ENCODE measurements around the gene KRT84.

Gene KRT84

DNA sequence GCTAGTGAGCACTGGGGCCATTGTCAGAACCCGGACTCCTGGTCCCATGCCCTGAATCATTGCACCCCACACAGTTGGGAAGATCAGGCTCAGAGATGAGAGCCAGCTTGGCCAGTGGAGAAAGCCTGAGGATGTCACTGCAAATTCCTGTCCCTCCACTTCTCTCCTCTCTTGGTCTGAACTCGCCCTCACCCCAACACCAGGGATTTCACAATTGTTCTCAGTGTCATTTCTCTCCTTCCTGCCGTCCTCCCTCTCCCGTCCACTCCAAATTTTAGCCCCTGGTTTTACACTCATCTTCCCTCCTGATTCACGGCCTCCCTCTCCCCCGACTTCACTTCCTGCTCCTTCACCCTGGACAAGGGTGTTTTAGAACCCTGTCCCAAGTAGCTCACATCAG is 37.6 kb upstream of the KRT84 start:
- DNase-seq (ENCODE audit: extremely low read depth, insufficient read length): no peak
- peaks cover 5% of the 10 kb centered on the region; the same call in 1 of the 2 replicates for H3K27me3 ChIP-seq (replicated peaks; ENCODE audit: control insufficient read depth, insufficient read depth, low read length)
- TF ChIP-seq, protein P1, sequence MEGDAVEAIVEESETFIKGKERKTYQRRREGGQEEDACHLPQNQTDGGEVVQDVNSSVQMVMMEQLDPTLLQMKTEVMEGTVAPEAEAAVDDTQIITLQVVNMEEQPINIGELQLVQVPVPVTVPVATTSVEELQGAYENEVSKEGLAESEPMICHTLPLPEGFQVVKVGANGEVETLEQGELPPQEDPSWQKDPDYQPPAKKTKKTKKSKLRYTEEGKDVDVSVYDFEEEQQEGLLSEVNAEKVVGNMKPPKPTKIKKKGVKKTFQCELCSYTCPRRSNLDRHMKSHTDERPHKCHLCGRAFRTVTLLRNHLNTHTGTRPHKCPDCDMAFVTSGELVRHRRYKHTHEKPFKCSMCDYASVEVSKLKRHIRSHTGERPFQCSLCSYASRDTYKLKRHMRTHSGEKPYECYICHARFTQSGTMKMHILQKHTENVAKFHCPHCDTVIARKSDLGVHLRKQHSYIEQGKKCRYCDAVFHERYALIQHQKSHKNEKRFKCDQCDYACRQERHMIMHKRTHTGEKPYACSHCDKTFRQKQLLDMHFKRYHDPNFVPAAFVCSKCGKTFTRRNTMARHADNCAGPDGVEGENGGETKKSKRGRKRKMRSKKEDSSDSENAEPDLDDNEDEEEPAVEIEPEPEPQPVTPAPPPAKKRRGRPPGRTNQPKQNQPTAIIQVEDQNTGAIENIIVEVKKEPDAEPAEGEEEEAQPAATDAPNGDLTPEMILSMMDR (IDR thresholded peaks at IDR 0.05; ENCODE audit: insufficient read depth, low read length, poor library complexity, severe bottlenecking): no peak
- H3K36me3 ChIP-seq (ENCODE audit: control insufficient read depth, insufficient read depth, low read length): no peaks in the 10 kb centered on the region
- no peak overlapping the region for H3K4me3 ChIP-seq (replicated peaks; ENCODE audit: low read depth, low read length)

GRCh38 chr12:52419656-52420055 is 34.2 kb upstream of the KRT84 start:
- H3K27me3 ChIP-seq (replicated peaks; ENCODE audit: control insufficient read depth, insufficient read depth, low read length): peaks cover 4% of the 10 kb centered on the region
- TF ChIP-seq, protein P1 (IDR thresholded peaks at IDR 0.05; ENCODE audit: insufficient read depth, low read length, poor library complexity, severe bottlenecking): no peak
- no peak for DNase-seq (ENCODE audit: extremely low read depth, insufficient read length)
- H3K36me3 ChIP-seq (ENCODE audit: control insufficient read depth, insufficient read depth, low read length): no peaks in the 10 kb centered on the region
- no peak overlapping the region for H3K4me3 ChIP-seq (replicated peaks; ENCODE audit: low read depth, low read length)

- TF ChIP-seq, protein P1 (IDR thresholded peaks at IDR 0.05; ENCODE audit: insufficient read depth, low read length, poor library complexity, severe bottlenecking): no peak
- no peak for DNase-seq (ENCODE audit: extremely low read depth, insufficient read length)
- Histone ChIP-seq H3K4me3 (replicated peaks; ENCODE audit: low read depth, low read length) (no peak overlapping the region), H3K27me3 (replicated peaks; ENCODE audit: control insufficient read depth, insufficient read depth, low read length) (peaks cover 3% of the 10 kb centered on the region), H3K36me3 (ENCODE audit: control insufficient read depth, insufficient read depth, low read length) (no peaks in the 10 kb centered on the region)
Observed at GRCh38 chr12:52418576-52419110, 33.2 kb upstream of the KRT84 start.

DNA sequence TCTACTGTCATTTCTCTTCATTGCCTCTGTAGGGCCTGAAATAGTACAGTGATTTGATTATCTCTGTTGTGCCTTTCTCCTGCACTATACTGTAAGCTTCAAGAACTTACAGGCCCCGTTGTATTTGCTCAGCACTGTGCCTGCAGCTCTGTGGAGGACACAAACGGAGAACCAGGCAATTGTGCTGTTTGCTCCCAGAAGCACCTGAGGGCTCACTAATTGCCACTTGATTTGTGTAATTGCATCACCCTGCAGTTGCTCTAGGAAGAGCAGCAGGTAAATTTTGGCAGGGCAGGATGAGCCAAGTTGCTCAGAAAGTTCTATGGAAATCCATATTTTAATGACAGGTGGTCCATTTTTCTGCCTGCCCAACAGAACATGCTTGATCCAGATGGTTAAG is 32.3 kb upstream of the KRT84 start:
- TF ChIP-seq, protein P1 (IDR thresholded peaks at IDR 0.05; ENCODE audit: insufficient read depth, low read length, poor library complexity, severe bottlenecking): no peak
- H3K27me3 ChIP-seq (replicated peaks; ENCODE audit: control insufficient read depth, insufficient read depth, low read length): no peaks in the 10 kb centered on the region; the same call in 1 of the 2 replicates
- no peak overlapping the region for H3K4me3 ChIP-seq (replicated peaks; ENCODE audit: low read depth, low read length)
- H3K36me3 ChIP-seq (ENCODE audit: control insufficient read depth, insufficient read depth, low read length): no peaks in the 10 kb centered on the region
- no peak for DNase-seq (ENCODE audit: extremely low read depth, insufficient read length)

DNA sequence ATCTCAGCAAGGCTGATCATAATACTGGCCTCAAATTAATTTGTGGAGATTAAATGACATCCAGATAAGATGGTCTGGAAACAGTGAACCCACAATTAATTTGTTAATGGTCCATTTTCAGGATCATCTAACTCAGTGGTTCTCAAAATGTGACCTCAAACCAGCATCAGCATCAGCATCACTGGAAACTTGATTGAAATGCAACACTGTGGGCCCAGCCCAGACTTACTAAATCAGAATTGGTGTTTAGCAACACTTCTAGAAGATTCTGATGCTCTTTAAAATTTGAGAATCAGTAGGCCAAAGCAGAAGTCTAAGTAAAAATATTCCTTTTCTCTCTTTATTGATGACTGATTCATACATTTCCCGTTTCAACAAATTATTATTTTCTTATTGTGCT is 31.3 kb upstream of the KRT84 start:
- no peak for DNase-seq (ENCODE audit: extremely low read depth, insufficient read length)
- Histone ChIP-seq H3K27me3 (replicated peaks; ENCODE audit: control insufficient read depth, insufficient read depth, low read length) (no peaks in the 10 kb centered on the region; the same call in none of the 2 replicates), H3K4me3 (replicated peaks; ENCODE audit: low read depth, low read length) (no peak overlapping the region), H3K36me3 (ENCODE audit: control insufficient read depth, insufficient read depth, low read length) (no peaks in the 10 kb centered on the region)
- TF ChIP-seq, protein P1 (IDR thresholded peaks at IDR 0.05; ENCODE audit: insufficient read depth, low read length, poor library complexity, severe bottlenecking): no peak

All from GM06990 (cell line).